ENCODE measurements around the gene SPEN. TPM values are rescaled to one million over a fixed set of nuclear protein-coding genes. Genes with fewer than 3 reads are reported as not detected.
A peak's percentile ranks its signal among the peaks of the same experiment; 100 is the strongest.

Gene SPEN
- total and polyA plus RNA-seq, 2 of the 4 experiments (the other 2 are of a cell fraction) = 7.6 to 15.8 TPM

DNA sequence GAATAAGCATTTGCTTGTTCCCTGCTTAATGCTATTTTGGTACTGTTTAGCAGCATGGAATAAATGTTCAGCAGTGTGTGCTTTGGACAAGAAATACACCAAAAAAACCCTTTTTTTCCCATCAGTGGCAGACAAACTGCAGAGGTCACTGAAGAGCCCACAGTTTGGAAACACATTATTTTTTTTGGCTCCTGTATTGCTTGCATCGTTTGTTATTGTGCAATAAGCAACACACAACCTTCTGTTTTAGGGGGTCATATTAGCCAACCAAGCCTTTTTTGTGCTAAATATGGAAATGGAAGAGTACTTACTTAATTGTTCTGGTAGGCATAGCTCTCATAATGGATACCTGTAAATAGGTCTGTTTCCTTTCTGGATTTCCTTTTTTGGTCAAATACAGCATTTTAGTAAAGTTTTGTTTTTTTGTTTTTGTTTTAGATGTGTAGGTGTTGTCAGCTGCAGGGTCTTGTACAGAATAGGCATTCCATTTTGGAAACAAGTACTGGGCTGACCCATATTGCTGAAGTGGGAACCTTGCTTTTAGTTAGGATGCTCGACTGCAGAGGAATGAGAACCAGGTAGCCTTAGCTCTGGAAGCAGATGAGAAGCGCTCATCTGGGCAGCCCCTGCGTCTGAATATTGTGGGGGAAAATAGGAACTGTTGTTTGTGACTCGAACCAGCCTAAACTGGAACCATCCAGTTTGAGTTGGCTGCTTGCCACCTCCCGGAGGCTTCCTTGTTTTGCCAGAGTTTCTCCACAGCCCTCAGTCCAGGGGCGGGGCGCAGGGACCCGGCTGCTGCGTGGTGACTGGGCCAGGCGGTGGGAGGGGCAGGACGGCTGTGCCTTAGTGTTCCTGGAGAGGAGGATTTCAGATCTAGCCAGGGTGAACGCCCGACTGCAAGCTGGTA lies 38.4 kb downstream of the SPEN start:
- ChIA-PET POLR2A (ENCODE audit: unreplicated experiment) (interaction anchor here (0.5 kb wide), 1 partner anchor 19 kb away, joined by 3 read pairs; no protein-coding TSS in a partner anchor), CTCF (interaction anchor here (0.7 to 1.1 kb wide), 2 partner anchors 9 to 21 kb away, joined by 3 to 4 read pairs; no protein-coding TSS in a partner anchor)
- H2BK15ac ChIP-seq (ENCODE audit: low read depth, low read length) = peak overlapping the region; percentile 78; the same call in 1 of the 3 replicates
- peak overlapping the region; percentile 79 for H2AK9ac ChIP-seq (replicated peaks; ENCODE audit: low read depth, low read length, poor library complexity)
- peak overlapping the region; percentile 91 for H3K14ac ChIP-seq (replicated peaks; ENCODE audit: low read depth, low read length)
- H3K9me1 ChIP-seq (ENCODE audit: insufficient read depth, low read length) = peaks cover 7% of the 10 kb centered on the region; the same call in 1 of the 2 replicates
- peaks cover 4% of the 10 kb centered on the region for H3K4me1 ChIP-seq (ENCODE audit: control insufficient read depth, insufficient read depth, low read length)
- H2BK120ac ChIP-seq (ENCODE audit: low read depth, low read length) = peak overlapping the region; percentile 88
- in situ Hi-C loops (cut with MboI; ENCODE audit: low sequenced_read_pairs) (no loop called here), dilution Hi-C loops (cut with HindIII; ENCODE audit: low sequenced_read_pairs, unreplicated experiment) (no loop called here), intact Hi-C loops (cut with micrococcal nuclease) (loop anchor here (5.0 kb wide), 1 partner anchor 39 kb away; the partner anchor contains the start of gene SPEN)
- peak overlapping the region; percentile 90 for H3K27ac ChIP-seq (ENCODE audit: insufficient read depth, low read length)
- BruUV-seq (replicated peaks) = no TSS peak
- peaks cover 7% of the 10 kb centered on the region for H4K20me1 ChIP-seq (ENCODE audit: insufficient read depth, low read length)
- peak overlapping the region; percentile 75 for H4K5ac ChIP-seq (ENCODE audit: low read depth, low read length)
- peak overlapping the region; percentile 40 for H3K4me3 ChIP-seq (ENCODE audit: insufficient read depth, low read depth, low read length)
- H2AK5ac ChIP-seq (ENCODE audit: low read depth, low read length) = peak overlapping the region; percentile 65
- peak overlapping the region; percentile 79 for H3K18ac ChIP-seq (ENCODE audit: low read depth, low read length)
- no peaks in the 10 kb centered on the region for H3K36me3 ChIP-seq (ENCODE audit: control insufficient read depth, insufficient read depth, low read length)
- peak overlapping the region; percentile 76 to 94 for H4K8ac ChIP-seq (ENCODE audit: low read depth in 2 of 2, low read length in 2 of 2)
- peaks cover 10 to 65% of the 10 kb centered on the region in 2 experiments for H3K79me1 ChIP-seq (ENCODE audit: low read depth in 1 of 2, low read length in 2 of 2)
- peak overlapping the region; percentile 96 for H3K4ac ChIP-seq (ENCODE audit: low read depth, low read length)
- WGBS, 2 experiments (ENCODE audit: extremely low coverage in 2 of 2, insufficient read length in 1 of 2) = 0% methylated on average over 2 of the region's 14 CpGs; no CpG with 5 or more reads in 1 of the 2 experiments
- peak overlapping the region; percentile 99 for H3K23ac ChIP-seq (ENCODE audit: low read depth, low read length)
- no peaks in the 10 kb centered on the region for H3K9me3 ChIP-seq (ENCODE audit: control insufficient read depth, insufficient read depth, low read length)
- H2AFZ ChIP-seq (replicated peaks; ENCODE audit: low read length, poor library complexity) = peak overlapping the region; percentile 72
- peak overlapping the region; percentile 95 for H4K91ac ChIP-seq (ENCODE audit: insufficient read depth, low read depth, low read length)
- H2BK5ac ChIP-seq (ENCODE audit: low read depth, low read length, poor library complexity, severe bottlenecking) = peak overlapping the region; percentile 82
- H3K4me2 ChIP-seq (ENCODE audit: low read depth, low read length) = peak overlapping the region; percentile 89
- peak; percentile 99 for ATAC-seq (ENCODE audit: low read depth)
- DNase-seq = peak; percentile 86
- H3K27me3 ChIP-seq (ENCODE audit: control insufficient read depth, insufficient read depth, low read length) = no peaks in the 10 kb centered on the region
- peak overlapping the region; percentile 85 for H3K9ac ChIP-seq (ENCODE audit: low read depth, low read length)
- peak overlapping the region; percentile 77 for H2BK20ac ChIP-seq (ENCODE audit: low read depth, low read length)
- H3K56ac ChIP-seq (ENCODE audit: extremely low read depth, insufficient read depth, low read length) = peak overlapping the region; percentile 95
- TF ChIP-seq, protein P1, sequence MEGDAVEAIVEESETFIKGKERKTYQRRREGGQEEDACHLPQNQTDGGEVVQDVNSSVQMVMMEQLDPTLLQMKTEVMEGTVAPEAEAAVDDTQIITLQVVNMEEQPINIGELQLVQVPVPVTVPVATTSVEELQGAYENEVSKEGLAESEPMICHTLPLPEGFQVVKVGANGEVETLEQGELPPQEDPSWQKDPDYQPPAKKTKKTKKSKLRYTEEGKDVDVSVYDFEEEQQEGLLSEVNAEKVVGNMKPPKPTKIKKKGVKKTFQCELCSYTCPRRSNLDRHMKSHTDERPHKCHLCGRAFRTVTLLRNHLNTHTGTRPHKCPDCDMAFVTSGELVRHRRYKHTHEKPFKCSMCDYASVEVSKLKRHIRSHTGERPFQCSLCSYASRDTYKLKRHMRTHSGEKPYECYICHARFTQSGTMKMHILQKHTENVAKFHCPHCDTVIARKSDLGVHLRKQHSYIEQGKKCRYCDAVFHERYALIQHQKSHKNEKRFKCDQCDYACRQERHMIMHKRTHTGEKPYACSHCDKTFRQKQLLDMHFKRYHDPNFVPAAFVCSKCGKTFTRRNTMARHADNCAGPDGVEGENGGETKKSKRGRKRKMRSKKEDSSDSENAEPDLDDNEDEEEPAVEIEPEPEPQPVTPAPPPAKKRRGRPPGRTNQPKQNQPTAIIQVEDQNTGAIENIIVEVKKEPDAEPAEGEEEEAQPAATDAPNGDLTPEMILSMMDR (conservative IDR thresholded peaks at IDR 0.05; ENCODE audit: low read depth, low read length) = peak; percentile 35
- TF ChIP-seq FOS (IDR thresholded peaks at IDR 0.05; ENCODE audit: low read depth, low read length) = no peak
- peak; percentile 25; the same call in 1 of the 2 replicates for TF ChIP-seq RAD21 (IDR thresholded peaks at IDR 0.05; ENCODE audit: low read length)
- TF ChIP-seq MAZ (IDR thresholded peaks at IDR 0.05; ENCODE audit: borderline replicate concordance, low read depth, low read length) = peak; percentile 72; the same call in 1 of the 2 replicates
- TF ChIP-seq CHD1 (IDR thresholded peaks at IDR 0.05; ENCODE audit: low read depth, low read length) = no peak
- TF ChIP-seq, protein P2, sequence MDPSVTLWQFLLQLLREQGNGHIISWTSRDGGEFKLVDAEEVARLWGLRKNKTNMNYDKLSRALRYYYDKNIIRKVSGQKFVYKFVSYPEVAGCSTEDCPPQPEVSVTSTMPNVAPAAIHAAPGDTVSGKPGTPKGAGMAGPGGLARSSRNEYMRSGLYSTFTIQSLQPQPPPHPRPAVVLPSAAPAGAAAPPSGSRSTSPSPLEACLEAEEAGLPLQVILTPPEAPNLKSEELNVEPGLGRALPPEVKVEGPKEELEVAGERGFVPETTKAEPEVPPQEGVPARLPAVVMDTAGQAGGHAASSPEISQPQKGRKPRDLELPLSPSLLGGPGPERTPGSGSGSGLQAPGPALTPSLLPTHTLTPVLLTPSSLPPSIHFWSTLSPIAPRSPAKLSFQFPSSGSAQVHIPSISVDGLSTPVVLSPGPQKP (IDR thresholded peaks at IDR 0.05; ENCODE audit: borderline replicate concordance, low read depth, low read length) = no peak
- TF ChIP-seq MXI1 (IDR thresholded peaks at IDR 0.05; ENCODE audit: borderline replicate concordance, low read depth, low read length) = no peak
- TF ChIP-seq, protein P3, sequence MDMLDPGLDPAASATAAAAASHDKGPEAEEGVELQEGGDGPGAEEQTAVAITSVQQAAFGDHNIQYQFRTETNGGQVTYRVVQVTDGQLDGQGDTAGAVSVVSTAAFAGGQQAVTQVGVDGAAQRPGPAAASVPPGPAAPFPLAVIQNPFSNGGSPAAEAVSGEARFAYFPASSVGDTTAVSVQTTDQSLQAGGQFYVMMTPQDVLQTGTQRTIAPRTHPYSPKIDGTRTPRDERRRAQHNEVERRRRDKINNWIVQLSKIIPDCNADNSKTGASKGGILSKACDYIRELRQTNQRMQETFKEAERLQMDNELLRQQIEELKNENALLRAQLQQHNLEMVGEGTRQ (IDR thresholded peaks at IDR 0.05; ENCODE audit: low read depth, low read length) = no peak
- no peak for TF ChIP-seq POLR2A (IDR thresholded peaks at IDR 0.05; ENCODE audit: low read depth, low read length)
- TF ChIP-seq RFX5 (IDR thresholded peaks at IDR 0.05; ENCODE audit: low read depth, low read length) = no peak
- no peak for TF ChIP-seq BHLHE40 (IDR thresholded peaks at IDR 0.05; ENCODE audit: low read depth, low read length)
- TF ChIP-seq SMC3 (IDR thresholded peaks at IDR 0.05; ENCODE audit: low read depth, low read length) = 0 out of 2 replicates have a peak, but pooled peaks have one; percentile 29
- peak; percentile 99 for TF ChIP-seq CEBPB (IDR thresholded peaks at IDR 0.05; ENCODE audit: low read depth, low read length)
